Thoracic aorta (tissue), 2 donors: ENCODE results near the gene FAM117A. TPM values are rescaled to one million over a fixed set of nuclear protein-coding genes. Genes with fewer than 3 reads are reported as not detected.

Experiments used
- ATAC-seq: fragments of 150-250 bp; one replicate; pipeline ENCODE4 v1.8.0; 2017; ENCODE audit warnings: low read depth; ENCODE audit not compliant: insufficient number of reproducible peaks, low FRiP score
- DNase-seq: peaks from one replicate; pipeline ENCODE4 v3.0.0-alpha.2; 2020; ENCODE audit warnings: low spot score
- H3K27ac ChIP-seq, 2 donors: fragments of 200-600 bp; sonication (generic); 1 replicate in 1 of 2; 2 replicates in 1 of 2; pipeline ENCODE4 v1.5.1; 2016; ENCODE audit warnings: mild to moderate bottlenecking in 2 of 2, moderate library complexity in 2 of 2
- H3K27me3 ChIP-seq: fragments of 200-600 bp; sonication (generic); replicated peaks from 2 replicates; pipeline ENCODE4 v1.6.0; 2016; ENCODE audit warnings: mild to moderate bottlenecking; ENCODE audit not compliant: insufficient read depth
- H3K36me3 ChIP-seq: fragments of 200-600 bp; sonication (generic); one replicate; pipeline ENCODE4 v1.5.1; 2016
- H3K4me1 ChIP-seq, 2 donors: fragments of 200-600 bp; sonication (generic); 1 replicate in 1 of 2; 2 replicates in 1 of 2; pipeline versions ENCODE4 v1.5.1 to v1.6.0; 2016; ENCODE audit warnings: low read depth in 2 of 2, mild to moderate bottlenecking in 1 of 2; ENCODE audit not compliant: control insufficient read depth in 1 of 2
- H3K4me3 ChIP-seq: fragments of 200-600 bp; sonication (generic); 2 replicates; pipeline ENCODE4 v1.5.1; 2016; ENCODE audit warnings: mild to moderate bottlenecking
- H3K9me3 ChIP-seq: fragments of 200-600 bp; sonication (generic); 2 replicates; pipeline ENCODE4 v1.5.1; 2016
- CTCF ChIP-seq: fragments of 200-600 bp; sonication (generic); IDR thresholded peaks from one replicate; pipeline ENCODE4 v1.5.1; 2019; ENCODE audit warnings: antibody characterized with exemption
- total RNA-seq, 2 donors: library from RNA; depleted of rRNA; stranded (reverse); fragments of >200 nt; gene quantifications; one replicate each; pipeline versions ENCODE4 v1.1.0 to v1.2.3, GENCODE V29; 2016

FAM117A gene
- total RNA-seq, 2 donors from 2014 or later: 12.1 to 23.7 TPM

GRCh38 chr17:49776551-49777300 is 12.8 kb upstream of the FAM117A start:
- H3K27ac ChIP-seq: peak overlapping the region; percentile 68 to 74
- DNase-seq (no peak), ATAC-seq (no peak)
- no peaks in the 10 kb centered on the region for H3K27me3 ChIP-seq
- H3K4me3 ChIP-seq: peak overlapping the region; percentile 15
- TF ChIP-seq CTCF: no peak
- no peaks in the 10 kb centered on the region for H3K36me3 ChIP-seq
- H3K9me3 ChIP-seq: no peaks in the 10 kb centered on the region
- H3K4me1 ChIP-seq: peaks cover 24 to 46% of the 10 kb centered on the region in 2 donors

GRCh38 chr17:49775546-49776260 is 11.8 kb upstream of the FAM117A start:
- ATAC-seq (peak; percentile 11), DNase-seq (no peak)
- peak overlapping the region; percentile 68 to 74 for H3K27ac ChIP-seq
- H3K27me3 ChIP-seq: no peaks in the 10 kb centered on the region
- peaks cover 24 to 46% of the 10 kb centered on the region in 2 donors for H3K4me1 ChIP-seq
- TF ChIP-seq CTCF: no peak
- H3K36me3 ChIP-seq: no peaks in the 10 kb centered on the region
- no peak overlapping the region for H3K4me3 ChIP-seq
- H3K9me3 ChIP-seq: no peaks in the 10 kb centered on the region

GRCh38 chr17:49766918-49767530 is 3.1 kb upstream of the FAM117A start:
- Histone ChIP-seq H3K9me3 (no peaks in the 10 kb centered on the region), H3K27ac (no peak overlapping the region), H3K4me3 (no peak overlapping the region), H3K4me1 (peaks cover 11 to 21% of the 10 kb centered on the region in 2 donors), H3K36me3 (no peaks in the 10 kb centered on the region), H3K27me3 (no peaks in the 10 kb centered on the region)
- TF ChIP-seq CTCF: no peak
- no peak for DNase-seq
- no peak for ATAC-seq

- no peak for ATAC-seq
- Histone ChIP-seq H3K36me3 (no peaks in the 10 kb centered on the region), H3K27ac (peak overlapping the region; percentile 10 to 65), H3K4me1 (peaks cover 14 to 27% of the 10 kb centered on the region in 2 donors), H3K4me3 (peak overlapping the region; percentile 92), H3K9me3 (no peaks in the 10 kb centered on the region), H3K27me3 (no peaks in the 10 kb centered on the region)
- TF ChIP-seq CTCF: no peak
- DNase-seq: no peak
These were observed 739 bp upstream of the FAM117A start for GRCh38 chr17:49764559-49765180.
